COLO668 (cell line): ENCODE data around the gene MAFF.
"Not testable (repeated sequence)": the region's sequence is repeated elsewhere in the genome, so short reads cannot be mapped to it uniquely, and the experiment has no call there.

ENCODE experiments used
- DNase-seq: peaks from one replicate; lab custom pipeline; 2025; ENCODE audit not compliant: unreplicated experiment; lab: John Stamatoyannopoulos, UW

Gene MAFF

DNA sequence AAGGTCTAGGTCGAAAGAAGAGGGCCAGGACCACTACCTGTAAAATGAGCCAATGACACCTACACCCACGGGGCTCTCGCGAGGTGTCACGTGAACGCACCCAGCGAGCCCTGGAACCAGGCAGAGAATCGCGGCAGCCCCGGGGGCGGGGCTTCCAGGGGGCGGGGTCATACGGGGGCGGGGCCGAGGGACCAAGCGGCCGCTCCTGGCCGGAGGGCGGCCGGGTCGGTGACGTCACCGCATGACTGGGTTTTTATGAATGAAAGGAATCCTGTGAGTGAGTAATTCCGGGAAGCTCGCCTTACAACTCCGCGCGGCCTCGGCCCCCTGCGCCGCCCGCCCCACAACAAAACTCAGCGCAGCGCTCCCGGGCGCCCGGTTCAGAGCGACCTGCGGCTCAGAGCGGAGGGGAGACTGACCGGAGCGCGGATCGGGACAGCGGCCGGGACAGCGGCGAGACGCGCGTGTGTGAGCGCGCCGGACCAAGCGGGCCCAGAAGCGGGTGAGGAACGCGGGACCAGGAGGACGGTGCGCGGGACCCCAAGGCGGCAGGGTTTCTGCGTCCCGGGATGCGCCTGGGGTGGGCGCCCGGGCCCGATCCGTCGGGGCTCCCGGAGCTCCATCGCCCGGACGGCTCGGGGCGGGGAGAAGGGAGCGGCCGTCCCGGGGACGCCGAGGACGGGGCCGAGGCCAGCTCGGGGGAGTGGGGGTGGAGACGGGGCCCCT lies at the start of gene MAFF:
MAFF (plus strand) TSS at position 284 of the 726 bp plus-strand sequence. CDS start 11,860 bp downstream, outside the sequence.
- DNase-seq: peak; percentile 94

DNA sequence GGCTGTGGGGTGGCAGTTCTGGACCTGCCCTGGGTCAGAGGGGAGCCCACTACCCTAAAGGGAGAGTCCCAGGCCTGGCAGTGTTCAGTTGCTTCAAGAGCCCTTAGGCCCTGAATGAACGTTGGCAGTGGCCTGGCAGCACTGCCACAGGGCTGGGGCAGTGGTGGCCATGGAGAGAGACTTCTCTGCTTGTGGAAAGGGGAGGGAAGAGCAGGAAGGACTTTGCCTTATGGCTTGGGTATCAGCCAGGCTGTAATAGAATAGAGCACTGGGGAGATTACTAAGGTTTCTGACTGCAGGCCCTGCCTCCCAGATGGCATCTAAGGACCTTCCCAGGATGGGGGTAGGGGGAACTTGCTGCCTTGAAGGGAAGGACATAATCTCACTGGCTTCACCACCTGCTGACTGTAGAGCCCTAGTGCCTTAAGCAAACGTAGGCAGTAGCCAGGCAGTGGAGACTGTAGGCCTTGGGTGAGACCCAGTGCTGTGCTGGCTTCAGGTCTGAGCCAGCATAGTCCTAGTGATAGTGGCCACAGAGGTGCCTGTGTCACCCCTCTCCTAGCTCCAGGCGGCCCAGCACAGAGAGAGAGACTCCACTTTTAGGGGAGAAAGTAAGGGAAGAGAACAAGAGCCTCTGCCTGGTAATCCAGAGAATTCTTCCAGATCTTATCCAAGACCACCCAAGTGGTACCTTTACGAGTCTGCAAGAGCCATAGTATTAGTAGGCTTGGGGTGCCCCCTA lies 47.8 kb upstream of the MAFF start:
- no peak for DNase-seq

DNA sequence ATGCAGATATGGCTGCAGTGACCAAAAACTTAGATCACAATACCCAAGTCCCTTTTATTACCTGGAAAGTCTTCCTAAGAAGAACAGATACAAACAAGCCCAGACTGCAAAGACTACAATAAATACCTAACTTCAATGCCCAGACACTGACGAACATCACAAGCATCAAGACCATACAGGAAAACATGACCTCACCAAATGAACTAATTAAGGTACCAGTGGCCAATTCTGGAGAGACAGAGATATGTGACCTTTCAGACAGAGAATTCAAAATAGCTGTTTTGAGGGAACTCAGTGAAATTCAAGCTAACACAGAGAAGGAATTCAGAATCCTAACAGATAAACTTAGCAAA lies 47.3 kb upstream of the MAFF start:
- not testable (repeated sequence) for DNase-seq

DNA sequence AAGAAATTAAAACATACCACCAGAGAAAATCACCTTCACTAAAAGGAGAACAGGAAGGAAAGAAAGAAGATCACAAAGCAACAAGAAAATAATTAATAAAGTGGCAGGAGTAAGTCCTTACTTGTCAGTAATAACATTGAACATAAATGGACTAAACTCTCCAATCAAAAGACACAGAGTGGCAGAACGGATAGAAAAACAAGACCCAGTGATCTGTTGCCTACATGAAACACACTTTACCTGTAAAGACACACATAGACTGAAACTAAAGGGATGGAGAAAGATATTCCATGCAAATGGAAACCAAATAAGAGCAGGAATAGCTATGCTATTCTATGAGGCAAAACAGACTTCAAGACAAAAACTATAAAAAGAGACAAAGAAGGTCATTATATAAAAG lies 46.1 kb upstream of the MAFF start:
- DNase-seq: no peak

DNA sequence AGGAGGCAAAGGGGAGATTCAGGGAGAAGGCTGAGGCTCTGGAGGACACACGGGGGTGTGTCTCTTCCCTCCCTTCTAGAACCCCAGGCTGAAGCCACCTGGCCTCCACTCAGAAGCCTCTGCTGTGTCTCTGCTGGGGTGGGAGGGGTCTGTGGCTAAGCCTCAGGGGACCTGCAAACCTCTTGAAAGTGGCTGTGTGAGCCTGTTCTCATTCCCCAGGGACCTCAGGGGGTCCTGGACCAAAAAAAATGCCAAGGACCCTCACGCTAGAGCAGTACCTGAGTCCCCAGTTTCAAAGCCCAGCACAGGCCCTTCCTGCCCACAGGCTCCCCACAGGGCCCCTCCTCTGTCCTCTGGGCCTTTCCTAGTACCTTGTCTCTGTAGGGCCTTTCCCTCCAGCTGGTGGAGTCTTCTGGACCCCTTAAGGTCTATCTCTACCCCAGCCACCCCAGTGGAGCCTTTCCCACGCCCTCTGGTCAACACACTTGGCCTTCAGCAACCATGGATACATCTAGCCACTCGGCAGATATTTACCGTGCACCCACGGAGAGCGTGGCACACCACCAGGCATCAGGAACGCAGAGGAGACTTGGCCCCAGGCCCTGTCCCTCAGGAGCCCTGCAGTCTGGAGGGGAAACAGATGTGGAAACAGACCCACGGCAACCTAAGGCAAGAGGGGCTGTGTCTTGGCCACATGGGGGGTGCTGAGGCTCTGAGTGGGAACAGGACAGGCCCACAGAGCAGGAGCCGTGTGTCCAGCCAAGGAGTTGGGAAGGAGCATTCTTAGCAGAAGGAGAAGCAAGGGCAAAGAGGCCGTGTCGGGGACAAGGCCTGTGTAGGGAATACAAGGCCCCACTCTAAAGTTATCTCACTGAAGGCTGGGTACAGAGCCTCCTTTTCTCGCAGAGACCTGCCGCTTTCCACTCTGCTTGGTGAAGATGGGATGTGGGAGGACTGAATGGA lies 38.6 kb upstream of the MAFF start:
- DNase-seq: no peak

DNA sequence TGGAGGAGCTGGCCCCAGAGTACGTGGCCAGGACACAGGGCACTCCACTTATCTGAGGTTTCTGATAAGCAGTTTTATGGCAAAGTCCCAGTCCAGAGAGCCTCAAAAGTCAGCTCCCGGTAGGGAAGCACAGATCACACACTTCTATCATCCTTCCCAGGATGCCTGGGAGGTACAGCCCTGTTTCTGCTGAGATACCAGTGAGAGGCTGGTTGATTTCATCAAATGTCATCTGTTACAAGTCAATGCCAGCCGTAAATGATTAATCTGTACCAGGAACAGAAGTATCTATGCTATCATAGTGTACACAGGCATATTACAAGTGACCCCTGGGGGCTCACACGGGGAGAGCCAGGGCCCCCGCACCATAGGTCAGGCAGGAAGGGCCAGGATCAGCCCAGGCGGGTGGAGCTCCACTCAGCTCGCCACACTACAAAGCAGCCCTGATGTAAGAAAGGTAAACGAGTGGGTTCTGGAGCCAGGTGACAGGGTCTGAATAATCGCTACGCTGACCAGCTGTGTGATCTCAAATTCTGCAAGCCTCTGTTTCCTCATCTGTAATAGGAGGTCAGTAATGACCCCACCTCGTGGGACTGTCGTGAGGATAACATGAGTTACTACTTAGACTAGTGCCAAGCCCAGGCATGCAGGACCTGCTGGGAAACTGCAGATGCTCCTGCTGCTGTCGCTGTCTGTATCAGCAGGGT lies 37.8 kb upstream of the MAFF start:
- DNase-seq: peak; percentile 66

DNA sequence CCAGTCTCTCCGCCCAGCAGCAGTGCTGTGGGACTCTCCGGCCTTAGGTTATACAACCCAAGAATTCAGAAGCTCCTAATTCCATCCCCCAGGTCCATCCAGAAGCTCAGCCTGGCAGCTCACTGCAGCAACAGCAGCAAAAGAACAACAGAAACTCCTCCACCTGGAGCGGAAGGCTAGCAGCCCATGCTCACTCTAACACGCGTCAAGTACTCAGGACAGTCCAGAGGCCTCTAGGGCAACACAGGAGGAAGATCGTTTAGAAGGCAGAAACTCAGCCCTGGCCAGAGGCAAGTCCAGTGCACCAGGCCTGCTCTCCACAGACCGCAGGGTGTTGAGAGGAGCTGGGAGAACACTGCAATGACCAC lies 37.3 kb upstream of the MAFF start:
- no peak for DNase-seq

DNA sequence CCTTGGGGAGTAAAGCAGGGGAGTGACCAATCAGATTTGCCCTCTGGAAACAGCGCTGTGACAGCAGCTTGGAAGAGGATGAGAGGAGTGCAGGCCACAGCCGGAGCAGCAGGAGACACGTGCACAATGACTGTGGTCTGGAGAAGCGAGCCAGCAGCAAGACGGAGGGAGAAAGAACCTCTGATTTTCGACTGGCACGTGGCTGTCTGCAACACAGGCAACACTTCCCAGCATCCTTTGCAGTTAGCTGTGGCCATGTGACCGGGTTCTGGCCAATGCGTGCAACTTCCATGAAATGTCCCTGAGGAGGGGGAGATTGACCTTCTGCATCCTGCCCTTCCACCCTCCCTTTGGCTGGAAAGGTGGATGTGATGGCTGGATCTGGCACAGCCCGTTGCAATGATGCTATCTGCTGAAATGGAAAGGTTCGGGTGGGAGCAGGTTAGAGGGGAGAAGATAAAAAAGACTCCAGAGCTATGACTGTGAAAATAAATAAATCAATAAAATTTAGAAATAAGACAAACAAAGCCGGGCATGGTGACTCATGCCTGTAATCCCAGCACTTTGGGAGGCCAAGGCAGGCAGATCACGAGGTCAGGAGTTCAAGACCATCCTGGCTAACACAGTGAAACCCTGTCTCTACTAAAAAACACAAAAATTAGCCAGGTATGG lies 35.7 kb upstream of the MAFF start:
- DNase-seq: no peak

DNA sequence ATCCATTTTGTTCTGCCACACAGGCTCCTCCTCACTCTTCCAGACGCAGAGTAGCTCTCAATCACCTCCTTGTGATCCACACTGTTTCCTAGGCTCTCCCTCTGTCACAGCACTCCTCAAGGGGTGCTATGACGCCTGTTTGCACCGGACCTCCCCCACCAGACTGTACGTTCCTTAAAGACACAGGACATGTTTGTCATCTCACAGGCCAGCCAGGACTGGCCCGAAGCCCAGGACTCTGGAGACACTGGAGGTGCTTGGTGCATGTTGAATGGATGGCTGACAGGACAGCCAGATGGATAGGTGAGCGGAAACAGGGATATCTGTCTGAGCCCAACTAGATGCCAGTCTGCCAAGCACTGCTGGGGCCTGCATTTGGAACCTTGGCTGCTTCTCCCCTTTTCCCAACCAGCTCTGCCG lies 33.8 kb upstream of the MAFF start:
- peak; percentile 20 for DNase-seq

DNA sequence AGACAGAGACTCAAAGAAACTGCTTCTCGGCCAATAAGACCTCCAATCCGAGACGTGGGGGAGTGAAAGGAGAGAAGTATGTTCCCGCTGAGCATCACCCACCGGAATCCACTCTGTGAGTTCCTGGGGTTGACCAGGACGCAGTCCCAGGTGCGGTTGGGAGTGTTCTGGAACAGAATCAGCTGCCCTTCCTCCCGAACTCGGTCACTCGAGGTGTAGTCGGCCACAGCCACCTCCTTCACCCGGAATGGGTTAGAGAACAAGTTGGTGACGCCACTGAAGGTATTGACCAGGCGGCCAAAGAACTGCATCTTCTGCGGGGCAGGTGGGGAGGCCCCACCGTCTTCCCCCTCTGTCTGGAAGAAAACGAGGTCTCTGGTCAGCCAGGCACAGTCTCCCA lies 32.7 kb upstream of the MAFF start:
- no peak for DNase-seq

DNA sequence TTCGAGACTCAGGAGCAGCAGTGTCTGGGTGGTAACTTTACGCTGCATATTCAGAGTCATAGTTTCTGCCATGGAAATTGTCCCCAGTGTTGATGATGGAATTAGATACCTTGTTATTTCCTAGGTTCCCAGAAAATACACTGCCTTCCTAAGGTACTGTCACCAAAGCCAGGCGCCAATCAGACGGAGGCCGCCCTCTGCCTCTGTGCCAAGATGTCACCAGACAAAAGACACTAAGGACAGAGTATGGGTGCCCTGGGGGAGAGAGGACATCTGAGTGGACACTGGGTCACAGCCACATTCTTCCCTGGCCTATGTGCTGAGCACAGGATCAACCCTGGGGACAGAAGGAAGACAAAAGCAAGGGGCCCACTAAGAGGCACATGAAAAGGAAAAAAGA lies 31.3 kb upstream of the MAFF start:
- no peak for DNase-seq

DNA sequence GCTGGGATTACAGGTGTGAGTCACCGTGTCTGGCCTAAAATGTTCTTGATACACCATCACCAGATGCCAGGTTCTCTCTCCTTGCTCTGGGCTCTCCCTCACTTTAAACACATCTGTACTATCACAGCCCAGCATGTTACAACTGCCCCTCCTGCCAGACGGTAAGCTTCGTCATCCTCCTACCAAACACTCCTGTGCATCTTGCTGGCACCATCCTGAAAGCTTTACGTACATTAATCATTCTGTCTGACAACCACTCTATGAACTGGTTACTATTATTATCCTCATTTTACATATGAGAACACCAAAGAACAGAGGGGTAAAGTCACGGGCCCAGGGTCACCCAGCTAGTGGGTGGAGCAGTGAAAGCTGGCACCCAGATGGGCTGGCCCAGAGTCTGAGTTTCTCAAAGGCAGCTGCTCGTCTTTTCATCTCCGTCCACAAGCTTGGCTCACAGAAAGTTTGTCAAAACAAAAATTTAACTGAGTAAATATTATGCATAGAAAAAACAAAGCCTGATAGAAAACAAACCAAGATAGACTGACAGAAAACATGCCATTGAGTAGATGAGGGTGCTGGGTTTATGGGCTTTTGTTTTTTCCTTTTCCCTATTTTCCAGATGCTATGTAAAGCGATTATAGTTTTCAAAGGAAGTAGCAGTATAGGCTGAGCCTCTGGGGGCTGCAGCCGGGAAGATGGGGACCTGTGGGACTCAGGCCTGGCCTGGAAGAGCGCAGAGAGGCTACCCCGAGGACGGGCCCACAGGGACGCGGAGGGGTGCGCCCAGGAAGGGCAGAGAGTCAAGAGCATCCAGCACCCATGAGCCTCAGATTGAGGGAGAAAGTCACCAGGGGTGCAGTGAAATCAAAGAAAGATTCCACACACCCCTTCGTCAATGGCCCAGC lies 29.6 kb upstream of the MAFF start:
- DNase-seq: no peak

DNA sequence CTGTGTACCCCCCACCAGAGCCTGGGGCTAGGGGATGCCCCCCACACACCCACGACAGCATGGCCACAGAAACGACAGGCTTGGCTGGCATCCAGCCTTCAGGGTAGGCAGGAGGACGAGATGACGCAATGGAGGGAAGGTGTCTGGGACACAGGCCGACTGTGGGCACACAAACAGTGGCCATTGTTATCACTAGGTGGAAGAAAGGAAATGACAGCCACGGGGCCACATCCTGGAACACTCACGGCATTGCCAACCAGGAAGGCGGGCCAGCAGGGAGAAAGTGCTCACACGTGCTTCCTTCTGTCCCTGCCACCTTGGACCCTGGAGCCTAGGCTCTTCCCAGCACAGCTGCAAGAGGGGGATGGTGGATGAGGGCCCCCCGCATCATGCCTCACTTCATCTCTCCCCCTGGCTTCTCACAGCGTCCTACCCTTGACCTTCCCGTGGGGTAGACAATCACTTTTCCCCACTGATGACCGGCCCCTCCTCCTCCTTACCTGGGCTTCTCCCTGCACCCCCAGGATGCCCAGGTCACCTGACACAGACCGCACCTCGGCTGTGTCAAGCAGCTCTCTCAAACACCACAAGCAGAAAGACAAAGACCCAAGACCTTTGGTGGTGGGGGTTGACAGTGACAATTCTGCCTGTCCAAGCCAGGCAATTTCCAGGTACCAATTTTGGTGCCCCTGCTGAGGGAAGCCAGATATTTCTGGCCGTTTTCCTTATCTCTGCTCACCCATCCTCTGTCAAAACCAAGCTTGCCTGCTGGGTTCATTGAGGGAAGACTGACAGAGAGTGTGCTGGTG lies 28.8 kb upstream of the MAFF start:
- DNase-seq: peak; percentile 38

DNA sequence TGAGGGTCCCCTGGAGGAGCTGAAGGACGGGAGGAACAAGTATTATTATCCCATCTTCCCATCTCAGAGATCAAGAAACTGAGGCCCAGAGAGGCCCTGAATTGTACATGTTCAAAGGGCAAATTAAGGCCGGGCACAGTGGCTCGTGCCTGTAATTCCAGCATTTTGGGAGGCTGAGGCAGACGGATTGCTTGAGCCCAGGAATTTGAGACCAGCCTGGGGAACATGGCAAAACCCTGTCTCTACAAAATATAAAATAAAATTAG lies 28.2 kb upstream of the MAFF start:
- DNase-seq: no peak

DNA sequence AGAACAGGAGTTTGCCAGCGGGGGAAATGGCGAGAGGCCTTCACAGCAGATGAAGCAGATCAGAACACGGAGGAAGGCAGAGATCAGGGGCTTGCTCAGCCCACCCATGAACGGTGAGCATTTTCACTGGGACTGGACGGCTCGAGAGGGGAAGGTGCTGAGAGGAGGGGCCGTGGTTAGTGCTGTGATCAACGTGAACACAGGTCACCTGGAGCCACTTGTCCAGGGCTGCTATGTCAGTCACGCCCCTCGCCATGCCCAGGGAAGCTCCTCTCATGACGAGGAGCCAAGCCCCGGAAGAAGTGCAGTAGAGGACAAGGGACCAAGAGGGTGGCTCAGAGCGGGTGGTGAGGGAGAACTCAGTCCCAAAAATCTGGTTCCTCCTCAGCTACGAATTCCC lies 27.2 kb upstream of the MAFF start:
- DNase-seq: no peak

DNA sequence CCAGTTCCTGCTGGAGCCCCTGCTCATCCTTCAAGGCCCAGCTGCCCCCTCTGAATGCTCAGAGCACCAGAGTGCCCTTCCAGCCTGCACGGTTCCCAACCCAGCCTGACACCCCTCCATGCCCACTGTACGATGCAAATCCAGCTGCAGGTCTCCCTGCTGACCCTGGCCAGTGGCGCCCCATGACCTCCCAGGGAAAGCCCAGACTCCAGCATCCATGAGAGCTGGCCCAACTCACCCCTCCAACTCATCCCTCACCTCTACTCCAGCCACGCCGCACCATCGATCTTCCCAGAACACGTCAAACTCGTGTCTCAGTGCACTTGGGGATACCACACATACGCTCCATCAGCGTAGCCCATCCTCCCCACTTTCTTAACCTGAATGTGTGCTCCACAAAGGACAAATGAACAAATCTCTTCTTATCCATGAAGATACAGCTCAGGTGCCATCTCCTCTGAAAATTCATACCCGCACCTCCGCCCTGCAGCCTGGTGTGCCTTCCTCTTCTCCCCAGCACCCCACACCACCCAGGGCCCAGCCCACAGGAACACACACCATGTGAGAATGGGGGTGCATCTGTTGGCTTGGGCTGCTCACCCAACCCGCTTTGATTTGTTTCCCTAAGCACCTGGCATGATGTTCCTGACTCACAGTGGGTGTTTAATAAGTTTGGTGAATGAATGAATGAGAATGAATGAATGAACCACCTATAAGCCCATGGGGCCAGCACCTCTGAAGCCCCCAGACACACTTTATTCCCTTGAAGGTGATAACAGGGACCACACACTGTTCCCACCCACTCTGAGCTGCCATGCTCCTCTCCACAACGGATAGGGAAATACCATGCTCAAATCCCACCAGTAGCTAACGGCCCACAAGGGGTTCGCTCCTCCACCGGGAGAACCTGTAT lies 26.3 kb upstream of the MAFF start:
- no peak for DNase-seq

DNA sequence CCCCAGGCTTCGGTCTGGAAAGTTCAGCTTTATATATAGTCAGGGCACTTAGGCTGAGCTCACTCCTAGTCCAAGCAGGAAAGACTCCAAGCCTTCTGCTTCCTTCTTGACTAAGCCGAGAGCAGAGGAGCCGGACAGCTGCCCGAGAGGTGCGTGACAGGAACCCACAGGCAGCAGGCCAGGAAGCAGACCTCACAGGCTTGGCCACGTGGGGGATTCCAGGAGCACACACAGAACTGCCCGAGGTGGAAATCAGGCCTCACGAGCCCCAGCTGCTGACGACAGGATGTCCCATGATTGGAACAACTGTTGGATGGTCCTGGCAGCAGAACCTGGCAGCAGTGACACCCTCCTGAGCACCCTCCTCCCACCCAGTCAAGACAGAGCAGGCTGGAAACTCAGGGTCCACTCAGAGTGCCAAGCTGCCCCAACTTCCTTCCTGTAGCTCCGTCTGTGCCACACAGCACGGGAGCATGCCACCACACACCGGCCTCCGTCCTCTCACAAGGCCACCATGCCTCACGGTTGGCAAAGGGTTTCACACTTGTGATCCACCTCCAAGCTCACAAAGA lies 25.5 kb upstream of the MAFF start:
- no peak for DNase-seq

DNA sequence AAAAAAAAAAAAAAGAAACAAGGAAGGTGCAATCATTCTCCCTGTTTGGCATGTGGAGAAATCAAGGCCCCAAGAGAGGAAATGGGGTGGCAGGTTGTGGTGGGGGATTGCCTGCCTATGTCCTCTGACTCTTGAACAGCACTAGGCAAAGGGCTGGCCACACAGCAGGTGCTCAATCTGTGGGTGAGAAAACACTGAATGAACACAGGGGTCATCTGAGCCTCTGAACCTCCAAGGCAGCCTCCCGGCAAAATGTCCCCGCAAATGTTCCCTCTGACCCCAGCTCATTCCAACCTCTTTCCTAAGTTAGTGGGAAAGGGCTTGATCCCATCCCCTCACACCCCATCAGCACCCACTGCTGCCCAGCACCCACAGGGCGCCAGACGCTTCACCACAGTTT lies 24.8 kb upstream of the MAFF start:
- no peak for DNase-seq
